SK-N-SH (cell line): ENCODE data around the gene HPCA.

Experiments
- EP300 ChIP-seq, 2 experiments: IDR thresholded peaks; 2 replicates each; pipeline versions ENCODE4 v1.4.0 to v1.6.1; 2012; ENCODE audit warnings: borderline replicate concordance in 1 of 2, low read depth in 1 of 2, low read length in 1 of 2
- POLR2AphosphoS5 ChIP-seq: IDR thresholded peaks from 2 replicates; pipeline ENCODE4 v1.6.1; 2012; ENCODE audit warnings: low read depth, low read length
- USF2 ChIP-seq: fragments of 150-350 bp; IDR thresholded peaks from 2 replicates; pipeline ENCODE4 v1.6.1; 2017; ENCODE audit warnings: antibody characterized with exemption, low read length, low read depth, borderline replicate concordance
- TF ChIP-seq, protein P1 (sequence below): fragments of 200-600 bp; sonication (generic); IDR thresholded peaks from 2 replicates; pipeline ENCODE4 v1.6.1; 2017; ENCODE audit warnings: antibody characterized with exemption, mild to moderate bottlenecking, moderate library complexity

GRCh38 chr1:32896451-32896850, 10.2 kb downstream of the HPCA start:
- TF ChIP-seq, protein P1, sequence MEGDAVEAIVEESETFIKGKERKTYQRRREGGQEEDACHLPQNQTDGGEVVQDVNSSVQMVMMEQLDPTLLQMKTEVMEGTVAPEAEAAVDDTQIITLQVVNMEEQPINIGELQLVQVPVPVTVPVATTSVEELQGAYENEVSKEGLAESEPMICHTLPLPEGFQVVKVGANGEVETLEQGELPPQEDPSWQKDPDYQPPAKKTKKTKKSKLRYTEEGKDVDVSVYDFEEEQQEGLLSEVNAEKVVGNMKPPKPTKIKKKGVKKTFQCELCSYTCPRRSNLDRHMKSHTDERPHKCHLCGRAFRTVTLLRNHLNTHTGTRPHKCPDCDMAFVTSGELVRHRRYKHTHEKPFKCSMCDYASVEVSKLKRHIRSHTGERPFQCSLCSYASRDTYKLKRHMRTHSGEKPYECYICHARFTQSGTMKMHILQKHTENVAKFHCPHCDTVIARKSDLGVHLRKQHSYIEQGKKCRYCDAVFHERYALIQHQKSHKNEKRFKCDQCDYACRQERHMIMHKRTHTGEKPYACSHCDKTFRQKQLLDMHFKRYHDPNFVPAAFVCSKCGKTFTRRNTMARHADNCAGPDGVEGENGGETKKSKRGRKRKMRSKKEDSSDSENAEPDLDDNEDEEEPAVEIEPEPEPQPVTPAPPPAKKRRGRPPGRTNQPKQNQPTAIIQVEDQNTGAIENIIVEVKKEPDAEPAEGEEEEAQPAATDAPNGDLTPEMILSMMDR: no peak
- TF ChIP-seq USF2: no peak
- TF ChIP-seq POLR2AphosphoS5: no peak
- TF ChIP-seq EP300 (IDR thresholded peaks at IDR 0.05; ENCODE audit: borderline replicate concordance in 1 of 2, low read depth in 1 of 2, low read length in 1 of 2): no peak
